Liver (tissue), 3 donors: ENCODE data around the gene STYX.

ENCODE experiments used
- CTCF ChIP-seq: fragments of 150-350 bp; IDR thresholded peaks from 2 replicates; pipeline ENCODE4 v1.5.1; 2017; ENCODE audit warnings: improper control_type of control experiment, low read depth, low read length; ENCODE audit not compliant: missing input control
- MAX ChIP-seq: IDR thresholded peaks from 2 replicates; pipeline ENCODE4 v1.6.1; 2016; ENCODE audit warnings: antibody characterized with exemption
- REST ChIP-seq: IDR thresholded peaks from 2 replicates; pipeline ENCODE4 v1.6.1; 2016; ENCODE audit warnings: antibody characterized with exemption, mild to moderate bottlenecking
- TAF1 ChIP-seq: conservative IDR thresholded peaks from 2 replicates; pipeline ENCODE4 v1.6.1; 2016; ENCODE audit warnings: antibody characterized with exemption, mild to moderate bottlenecking
- donor health status: healthy.
- donor health status: healthy.

GRCh38 chr14:52769887-52770286 lies 39.9 kb downstream of the STYX start:
- TF ChIP-seq TAF1: no peak
- TF ChIP-seq CTCF: no peak
- no peak for TF ChIP-seq MAX
- TF ChIP-seq REST: no peak
